ENCODE results near the gene STPG4.

- no peak for TF ChIP-seq CTCF (IDR thresholded peaks at IDR 0.05)
- no peak for TF ChIP-seq POLR2A (IDR thresholded peaks at IDR 0.05)
- TF ChIP-seq POLR2AphosphoS5 (IDR thresholded peaks at IDR 0.05) = no peak
Observed at GRCh38 chr2:47119001-47119400, 36.1 kb downstream of the STPG4 start.

Data from breast epithelium (tissue), 3 donors.